GM23338 (cell line): Measurements from ENCODE around the gene HOXA3. TPM values are rescaled to one million over a fixed set of nuclear protein-coding genes. Genes with fewer than 3 reads are reported as not detected.

Source experiments
- ATAC-seq: fragments of 200-7000 bp; cut with Tn5 transposase; 3 replicates; pipeline ENCODE4 v1.9.1; 2020
- DNase-seq: peaks from one replicate; pipeline ENCODE4 v3.0.0-alpha.2; 2015; ENCODE audit warnings: low spot score
- H2AFZ ChIP-seq: fragments of 200-600 bp; sonication (generic); 2 replicates; pipeline ENCODE4 v1.8.0; 2016; ENCODE audit warnings: antibody characterized with exemption, mild to moderate bottlenecking, moderate library complexity
- H3F3A ChIP-seq: fragments of 200-600 bp; sonication (generic); replicated peaks from 2 replicates; pipeline ENCODE4 v1.8.0; 2017; ENCODE audit warnings: antibody characterized with exemption, mixed run types, low read depth
- H3K27ac ChIP-seq: fragments of 200-600 bp; sonication (generic); 2 replicates; pipeline ENCODE4 v1.6.1; 2016; ENCODE audit warnings: low read depth
- H3K27me3 ChIP-seq: fragments of 200-600 bp; sonication (generic); 2 replicates; pipeline ENCODE4 v1.8.0; 2016; ENCODE audit warnings: mild to moderate bottlenecking, mixed run types, moderate library complexity; ENCODE audit not compliant: insufficient read depth
- H3K36me3 ChIP-seq: fragments of 200-600 bp; sonication (generic); 2 replicates; pipeline ENCODE4 v1.8.0; 2016; ENCODE audit warnings: mild to moderate bottlenecking; ENCODE audit not compliant: insufficient read depth
- H3K4me1 ChIP-seq: fragments of 200-600 bp; sonication (generic); 2 replicates; pipeline ENCODE4 v1.8.0; 2016; ENCODE audit warnings: mild to moderate bottlenecking, moderate library complexity; ENCODE audit not compliant: insufficient read depth
- H3K4me2 ChIP-seq: fragments of 200-600 bp; sonication (generic); 2 replicates; pipeline ENCODE4 v1.7.1; 2017; ENCODE audit warnings: mixed run types
- H3K4me3 ChIP-seq: fragments of 200-600 bp; sonication (generic); 2 replicates; pipeline ENCODE4 v1.6.1; 2016; ENCODE audit warnings: mixed run types
- H3K79me2 ChIP-seq: fragments of 200-600 bp; sonication (generic); replicated peaks from 2 replicates; pipeline ENCODE4 v1.8.0; 2017; ENCODE audit warnings: mild to moderate bottlenecking; ENCODE audit not compliant: insufficient read depth
- H3K9me2 ChIP-seq: fragments of 200-600 bp; sonication (generic); 2 replicates; pipeline ENCODE4 v1.8.0; 2017; ENCODE audit not compliant: insufficient read depth
- H4K20me1 ChIP-seq: fragments of 200-600 bp; sonication (generic); replicated peaks from 2 replicates; pipeline ENCODE4 v1.8.0; 2017; ENCODE audit warnings: mild to moderate bottlenecking; ENCODE audit not compliant: insufficient read depth
- H3K27ac Mint-ChIP-seq: 2 replicates; pipeline ENCODE4 v1.8.0; 2020; ENCODE audit warnings: inconsistent platforms, mild to moderate bottlenecking, moderate library complexity, mixed read lengths
- H3K27me3 Mint-ChIP-seq: 3 replicates; pipeline ENCODE4 v1.8.0; 2022; ENCODE audit warnings: low read depth, mild to moderate bottlenecking, moderate library complexity, mixed read lengths, inconsistent platforms; ENCODE audit not compliant: insufficient read depth, poor library complexity
- H3K36me3 Mint-ChIP-seq: 3 replicates; pipeline ENCODE4 v1.8.0; 2021; ENCODE audit warnings: low read depth, mild to moderate bottlenecking, inconsistent platforms, moderate library complexity, mixed read lengths
- H3K4me1 Mint-ChIP-seq: 3 replicates; pipeline ENCODE4 v1.8.0; 2020; ENCODE audit warnings: mild to moderate bottlenecking, inconsistent platforms, mixed read lengths
- H3K4me3 Mint-ChIP-seq: 3 replicates; pipeline ENCODE4 v1.8.0; 2021; ENCODE audit warnings: moderate library complexity, mild to moderate bottlenecking, inconsistent platforms, mixed read lengths
- H3K9me3 Mint-ChIP-seq: 3 replicates; pipeline ENCODE4 v1.8.0; 2020; ENCODE audit warnings: moderate library complexity, mild to moderate bottlenecking, inconsistent platforms, mixed read lengths
- EZH2 ChIP-seq: fragments of 200-600 bp; sonication (generic); IDR thresholded peaks from one replicate; pipeline ENCODE4 v1.8.0; 2017; ENCODE audit warnings: antibody characterized with exemption, mild to moderate bottlenecking, low read depth; ENCODE audit not compliant: unreplicated experiment
- EZH2phosphoT487 ChIP-seq: fragments of 200-600 bp; sonication (generic); IDR thresholded peaks from one replicate; pipeline ENCODE4 v1.8.1; 2018; ENCODE audit warnings: antibody characterized with exemption; ENCODE audit not compliant: unreplicated experiment
- POLR2AphosphoS5 ChIP-seq: IDR thresholded peaks from 2 replicates; pipeline ENCODE4 v1.6.1; 2016; ENCODE audit warnings: antibody characterized with exemption, low read depth
- REST ChIP-seq: IDR thresholded peaks from one replicate; pipeline ENCODE4 v1.6.1; 2018; ENCODE audit warnings: antibody characterized with exemption; ENCODE audit not compliant: unreplicated experiment
- STAT1 ChIP-seq: IDR thresholded peaks from one replicate; pipeline ENCODE4 v1.6.1; 2016; ENCODE audit warnings: antibody characterized with exemption; ENCODE audit not compliant: unreplicated experiment
- ZNF114 ChIP-seq: fragments of 250-450 bp; sonication (Bioruptor Pico); IDR thresholded peaks from 2 replicates; pipeline ENCODE4 v1.5.0; 2020; ENCODE audit warnings: mild to moderate bottlenecking, moderate library complexity
- polyA plus RNA-seq: library from polyadenylated mRNA; unstranded; fragments of >200 nt; fragmentation: Nextera tagmentation; extraction: Ambion mirVana; gene quantifications from 2 replicates; pipeline ENCODE4 v1.2.1, GENCODE V29; 2016
- total RNA-seq: library from RNA; depleted of rRNA; stranded (reverse); fragments of >200 nt; shearing (Covaris generic); gene quantifications from 2 replicates; pipeline ENCODE4 v1.2.3, GENCODE V29; 2014
- TF ChIP-seq, protein P1 (sequence below): fragments of 250-450 bp; sonication (Bioruptor Pico); IDR thresholded peaks from 2 replicates; pipeline ENCODE4 v1.5.0; 2020; ENCODE audit warnings: mild to moderate bottlenecking, moderate library complexity
- TF ChIP-seq, protein P2 (sequence below): IDR thresholded peaks from 2 replicates; pipeline ENCODE4 v1.6.1; 2016; ENCODE audit warnings: antibody characterized with exemption

The HOXA3 gene
- total and polyA plus RNA-seq, 2 experiments from 2014 or later = not detected

- peak overlapping the region; percentile 42; the same call in 2 of the 3 replicates for H3K4me3 Mint-ChIP-seq
- Histone ChIP-seq H3K4me1 (peaks cover 8% of the 10 kb centered on the region; the same call in 1 of the 2 replicates), H3K9me2 (no peaks in the 10 kb centered on the region), H4K20me1 (peaks cover 50% of the 10 kb centered on the region), H3K36me3 (no peaks in the 10 kb centered on the region), H3F3A (peaks cover 30% of the 10 kb centered on the region), H2AFZ (no peak overlapping the region), H3K4me3 (0 out of 2 replicates have a peak overlapping the region, but pooled peaks have one; percentile 56), H3K4me2 (no peak overlapping the region), H3K79me2 (no peaks in the 10 kb centered on the region), H3K27me3 (peaks cover 100% of the 10 kb centered on the region), H3K27ac (no peak overlapping the region)
- peaks cover 21% of the 10 kb centered on the region for H3K4me1 Mint-ChIP-seq
- H3K27me3 Mint-ChIP-seq = peaks cover 100% of the 10 kb centered on the region
- peaks cover 12% of the 10 kb centered on the region; the same call in 2 of the 3 replicates for H3K9me3 Mint-ChIP-seq
- H3K27ac Mint-ChIP-seq = no peak overlapping the region
- DNase-seq = no peak
- ATAC-seq = no peak
- TF ChIP-seq REST = no peak
- TF ChIP-seq EZH2 = peak; percentile 100
- peak; percentile 100 for TF ChIP-seq EZH2phosphoT487
- no peaks in the 10 kb centered on the region; the same call in 2 of the 3 replicates for H3K36me3 Mint-ChIP-seq
Observed at GRCh38 chr7:27154901-27155815, 2.8 kb upstream of the HOXA3 start.

GRCh38 chr7:27154369-27154768, 2.0 kb upstream of the HOXA3 start:
- peaks cover 21% of the 10 kb centered on the region for H3K4me1 Mint-ChIP-seq
- DNase-seq (no peak), ATAC-seq (no peak)
- TF ChIP-seq EZH2phosphoT487 (no peak), STAT1 (no peak), ZNF114 (CRISPR knock-in tag) (no peak), POLR2AphosphoS5 (no peak)
- TF ChIP-seq, protein P1, sequence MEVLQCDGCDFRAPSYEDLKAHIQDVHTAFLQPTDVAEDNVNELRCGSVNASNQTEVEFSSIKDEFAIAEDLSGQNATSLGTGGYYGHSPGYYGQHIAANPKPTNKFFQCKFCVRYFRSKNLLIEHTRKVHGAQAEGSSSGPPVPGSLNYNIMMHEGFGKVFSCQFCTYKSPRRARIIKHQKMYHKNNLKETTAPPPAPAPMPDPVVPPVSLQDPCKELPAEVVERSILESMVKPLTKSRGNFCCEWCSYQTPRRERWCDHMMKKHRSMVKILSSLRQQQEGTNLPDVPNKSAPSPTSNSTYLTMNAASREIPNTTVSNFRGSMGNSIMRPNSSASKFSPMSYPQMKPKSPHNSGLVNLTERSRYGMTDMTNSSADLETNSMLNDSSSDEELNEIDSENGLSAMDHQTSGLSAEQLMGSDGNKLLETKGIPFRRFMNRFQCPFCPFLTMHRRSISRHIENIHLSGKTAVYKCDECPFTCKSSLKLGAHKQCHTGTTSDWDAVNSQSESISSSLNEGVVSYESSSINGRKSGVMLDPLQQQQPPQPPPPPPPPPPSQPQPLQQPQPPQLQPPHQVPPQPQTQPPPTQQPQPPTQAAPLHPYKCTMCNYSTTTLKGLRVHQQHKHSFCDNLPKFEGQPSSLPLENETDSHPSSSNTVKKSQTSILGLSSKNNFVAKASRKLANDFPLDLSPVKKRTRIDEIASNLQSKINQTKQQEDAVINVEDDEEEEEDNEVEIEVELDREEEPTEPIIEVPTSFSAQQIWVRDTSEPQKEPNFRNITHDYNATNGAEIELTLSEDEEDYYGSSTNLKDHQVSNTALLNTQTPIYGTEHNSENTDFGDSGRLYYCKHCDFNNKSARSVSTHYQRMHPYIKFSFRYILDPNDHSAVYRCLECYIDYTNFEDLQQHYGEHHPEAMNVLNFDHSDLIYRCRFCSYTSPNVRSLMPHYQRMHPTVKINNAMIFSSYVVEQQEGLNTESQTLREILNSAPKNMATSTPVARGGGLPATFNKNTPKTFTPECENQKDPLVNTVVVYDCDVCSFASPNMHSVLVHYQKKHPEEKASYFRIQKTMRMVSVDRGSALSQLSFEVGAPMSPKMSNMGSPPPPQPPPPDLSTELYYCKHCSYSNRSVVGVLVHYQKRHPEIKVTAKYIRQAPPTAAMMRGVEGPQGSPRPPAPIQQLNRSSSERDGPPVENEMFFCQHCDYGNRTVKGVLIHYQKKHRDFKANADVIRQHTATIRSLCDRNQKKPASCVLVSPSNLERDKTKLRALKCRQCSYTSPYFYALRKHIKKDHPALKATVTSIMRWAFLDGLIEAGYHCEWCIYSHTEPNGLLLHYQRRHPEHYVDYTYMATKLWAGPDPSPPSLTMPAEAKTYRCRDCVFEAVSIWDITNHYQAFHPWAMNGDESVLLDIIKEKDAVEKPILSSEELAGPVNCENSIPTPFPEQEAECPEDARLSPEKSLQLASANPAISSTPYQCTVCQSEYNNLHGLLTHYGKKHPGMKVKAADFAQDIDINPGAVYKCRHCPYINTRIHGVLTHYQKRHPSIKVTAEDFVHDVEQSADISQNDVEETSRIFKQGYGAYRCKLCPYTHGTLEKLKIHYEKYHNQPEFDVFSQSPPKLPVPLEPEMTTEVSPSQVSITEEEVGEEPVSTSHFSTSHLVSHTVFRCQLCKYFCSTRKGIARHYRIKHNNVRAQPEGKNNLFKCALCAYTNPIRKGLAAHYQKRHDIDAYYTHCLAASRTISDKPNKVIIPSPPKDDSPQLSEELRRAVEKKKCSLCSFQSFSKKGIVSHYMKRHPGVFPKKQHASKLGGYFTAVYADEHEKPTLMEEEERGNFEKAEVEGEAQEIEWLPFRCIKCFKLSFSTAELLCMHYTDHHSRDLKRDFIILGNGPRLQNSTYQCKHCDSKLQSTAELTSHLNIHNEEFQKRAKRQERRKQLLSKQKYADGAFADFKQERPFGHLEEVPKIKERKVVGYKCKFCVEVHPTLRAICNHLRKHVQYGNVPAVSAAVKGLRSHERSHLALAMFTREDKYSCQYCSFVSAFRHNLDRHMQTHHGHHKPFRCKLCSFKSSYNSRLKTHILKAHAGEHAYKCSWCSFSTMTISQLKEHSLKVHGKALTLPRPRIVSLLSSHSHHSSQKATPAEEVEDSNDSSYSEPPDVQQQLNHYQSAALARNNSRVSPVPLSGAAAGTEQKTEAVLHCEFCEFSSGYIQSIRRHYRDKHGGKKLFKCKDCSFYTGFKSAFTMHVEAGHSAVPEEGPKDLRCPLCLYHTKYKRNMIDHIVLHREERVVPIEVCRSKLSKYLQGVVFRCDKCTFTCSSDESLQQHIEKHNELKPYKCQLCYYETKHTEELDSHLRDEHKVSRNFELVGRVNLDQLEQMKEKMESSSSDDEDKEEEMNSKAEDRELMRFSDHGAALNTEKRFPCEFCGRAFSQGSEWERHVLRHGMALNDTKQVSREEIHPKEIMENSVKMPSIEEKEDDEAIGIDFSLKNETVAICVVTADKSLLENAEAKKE (CRISPR knock-in tag) = no peak
- TF ChIP-seq, protein P2, sequence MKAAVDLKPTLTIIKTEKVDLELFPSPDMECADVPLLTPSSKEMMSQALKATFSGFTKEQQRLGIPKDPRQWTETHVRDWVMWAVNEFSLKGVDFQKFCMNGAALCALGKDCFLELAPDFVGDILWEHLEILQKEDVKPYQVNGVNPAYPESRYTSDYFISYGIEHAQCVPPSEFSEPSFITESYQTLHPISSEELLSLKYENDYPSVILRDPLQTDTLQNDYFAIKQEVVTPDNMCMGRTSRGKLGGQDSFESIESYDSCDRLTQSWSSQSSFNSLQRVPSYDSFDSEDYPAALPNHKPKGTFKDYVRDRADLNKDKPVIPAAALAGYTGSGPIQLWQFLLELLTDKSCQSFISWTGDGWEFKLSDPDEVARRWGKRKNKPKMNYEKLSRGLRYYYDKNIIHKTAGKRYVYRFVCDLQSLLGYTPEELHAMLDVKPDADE = no peak

More at GRCh38 chr7:27154369-27154768, 2.0 kb upstream of the HOXA3 start:
- H3K27ac ChIP-seq = no peak overlapping the region
- H3K4me2 ChIP-seq = no peak overlapping the region
- peaks cover 8% of the 10 kb centered on the region; the same call in 1 of the 2 replicates for H3K4me1 ChIP-seq
- peaks cover 100% of the 10 kb centered on the region for H3K27me3 ChIP-seq
- H4K20me1 ChIP-seq = peaks cover 52% of the 10 kb centered on the region
- H3K4me3 ChIP-seq = no peak overlapping the region
- H3F3A ChIP-seq = peaks cover 29% of the 10 kb centered on the region
- H3K4me3 Mint-ChIP-seq = no peak overlapping the region
- peaks cover 100% of the 10 kb centered on the region for H3K27me3 Mint-ChIP-seq
- H3K9me3 Mint-ChIP-seq = peaks cover 12% of the 10 kb centered on the region; the same call in 2 of the 3 replicates
- H3K27ac Mint-ChIP-seq = no peak overlapping the region
- H3K9me2 ChIP-seq = no peaks in the 10 kb centered on the region
- H2AFZ ChIP-seq = no peak overlapping the region
- H3K79me2 ChIP-seq = no peaks in the 10 kb centered on the region
- H3K36me3 ChIP-seq = no peaks in the 10 kb centered on the region
- no peaks in the 10 kb centered on the region; the same call in 2 of the 3 replicates for H3K36me3 Mint-ChIP-seq
